ENCODE results near the gene IFI30.
A peak's percentile ranks its signal among the peaks of the same experiment; 100 is the strongest.

- TF ChIP-seq CTCF (IDR thresholded peaks at IDR 0.05) (no peak), POLR2A (IDR thresholded peaks at IDR 0.05) (no peak), POLR2AphosphoS5 (IDR thresholded peaks at IDR 0.05) (peak in 1 of 3 donors; percentile 85)
Measured at GRCh38 chr19:18203863-18204393, 30.3 kb downstream of the IFI30 start, which contains the start of gene RAB3A.

All from suprapubic skin (tissue), 4 donors.